T-cell (primary cell): ENCODE data around the gene PLAAT5. TPM values are rescaled to one million over a fixed set of nuclear protein-coding genes. Genes with fewer than 3 reads are reported as not detected.

ENCODE experiments used
- total RNA-seq, 35 experiments: library from RNA in 6 of 35; stranded (reverse) in 6 of 35; fragments of 120-200 nt in 1 of 35; gene quantifications; one replicate each; pipeline versions ENCODE4 v1.2.1 to v1.2.4 and lab custom pipeline; 2013 to 2026

PLAAT5 gene
- total RNA-seq, 5 donors from 2014 or later (not counting 1 experiment from before 2014, with no cell fraction given), result 0.16 to 0.32 (median 0.23) TPM; not detected in 2

Other genes starting within 250 kb of the PLAAT5 start
- not detected for gene SLC22A25, start 247.6 kb downstream of the PLAAT5 start, total RNA-seq
- gene SLC22A9, start 121.4 kb downstream of the PLAAT5 start, total RNA-seq, result under 1 TPM in 1 of 5 donors, not detected in 4; 0.12 TPM
- not detected for gene LGALS12, start 14.9 kb upstream of the PLAAT5 start, total RNA-seq
- 100 to 1,000 TPM in 4 of 5 donors, 10 to 100 TPM in 1; 90.2 to 144 (median 126) TPM for gene PLAAT4, start 45.6 kb upstream of the PLAAT5 start, total RNA-seq
- under 1 TPM in 2 of 5 donors, not detected in 3; 0.51 to 0.53 TPM for gene PLAAT2, start 72.2 kb upstream of the PLAAT5 start, total RNA-seq
- gene PLAAT3, start 123.3 kb upstream of the PLAAT5 start, total RNA-seq, result 1 to 10 TPM; 3.7 to 10.0 (median 6.0) TPM
- 10 to 100 TPM; 27.4 to 43.7 (median 37.6) TPM for gene ATL3, start 180.2 kb upstream of the PLAAT5 start, total RNA-seq
- gene RTN3, start 190.3 kb upstream of the PLAAT5 start, total RNA-seq, result 10 to 100 TPM; 25.0 to 39.7 (median 34.9) TPM